Measurements from ENCODE around the gene PLA2G2C.
"Not testable (repeated sequence)": the region's sequence is repeated elsewhere in the genome, so short reads cannot be mapped to it uniquely, and the experiment has no call there.

PLA2G2C gene, protein sequence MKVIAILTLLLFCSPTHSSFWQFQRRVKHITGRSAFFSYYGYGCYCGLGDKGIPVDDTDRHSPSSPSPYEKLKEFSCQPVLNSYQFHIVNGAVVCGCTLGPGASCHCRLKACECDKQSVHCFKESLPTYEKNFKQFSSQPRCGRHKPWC

DNA sequence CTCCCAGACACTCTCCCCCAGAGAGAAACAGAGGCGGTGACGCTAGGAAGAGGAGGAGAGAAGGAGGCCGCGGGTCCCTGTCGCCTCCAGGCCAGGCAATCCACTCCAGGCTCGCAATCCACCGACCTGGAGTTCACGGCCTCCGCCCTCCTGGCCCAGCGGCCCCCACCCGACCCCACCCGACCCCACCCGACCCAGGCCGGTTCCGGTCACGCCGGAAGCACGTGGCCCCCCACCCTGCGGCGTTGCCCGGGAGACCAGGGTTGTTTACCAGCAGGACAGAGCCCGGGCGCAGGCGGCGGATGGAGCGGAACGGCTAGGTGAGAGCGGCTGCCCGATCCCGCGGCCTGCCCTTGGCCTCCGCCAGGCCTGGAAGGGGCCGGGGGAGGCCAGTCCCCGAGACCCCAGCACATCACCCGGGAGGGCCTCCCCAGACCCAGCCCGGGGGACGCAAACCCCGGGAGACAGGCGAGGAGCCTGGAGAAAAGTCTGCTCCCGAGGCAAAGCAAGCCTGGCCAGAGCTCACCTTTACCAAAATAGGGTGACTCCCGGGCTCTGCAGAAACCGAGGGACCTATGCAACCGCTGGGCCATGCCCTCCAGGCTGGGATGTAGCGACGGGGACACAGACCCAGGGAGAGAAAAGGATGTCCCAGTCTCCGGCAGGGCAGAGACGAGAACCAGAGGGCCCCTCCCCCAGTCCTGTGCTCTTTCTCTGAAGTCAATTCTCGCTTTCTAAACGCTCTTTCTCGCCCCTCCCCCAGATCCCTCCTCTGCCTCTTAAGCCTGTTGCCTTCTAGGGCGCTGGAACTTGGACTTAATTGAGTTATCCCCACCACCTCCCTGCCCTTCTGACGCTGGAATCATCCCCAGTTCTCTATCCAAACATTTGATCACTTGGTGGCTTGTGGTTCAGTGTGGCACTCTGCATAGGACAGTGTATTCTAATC is at the start of gene PLA2G2C, which contains the start of gene UBXN10:
Gene PLA2G2C, minus strand, starts transcription at position 685 of the 949 bp plus-strand sequence. CDS start 9,155 bp downstream, outside the sequence.
Gene UBXN10, plus strand, starts transcription at position 263 of the 949 bp plus-strand sequence. CDS start 4,466 bp downstream, outside the sequence.
- no peak for DNase-seq (ENCODE audit: low read depth)

DNA sequence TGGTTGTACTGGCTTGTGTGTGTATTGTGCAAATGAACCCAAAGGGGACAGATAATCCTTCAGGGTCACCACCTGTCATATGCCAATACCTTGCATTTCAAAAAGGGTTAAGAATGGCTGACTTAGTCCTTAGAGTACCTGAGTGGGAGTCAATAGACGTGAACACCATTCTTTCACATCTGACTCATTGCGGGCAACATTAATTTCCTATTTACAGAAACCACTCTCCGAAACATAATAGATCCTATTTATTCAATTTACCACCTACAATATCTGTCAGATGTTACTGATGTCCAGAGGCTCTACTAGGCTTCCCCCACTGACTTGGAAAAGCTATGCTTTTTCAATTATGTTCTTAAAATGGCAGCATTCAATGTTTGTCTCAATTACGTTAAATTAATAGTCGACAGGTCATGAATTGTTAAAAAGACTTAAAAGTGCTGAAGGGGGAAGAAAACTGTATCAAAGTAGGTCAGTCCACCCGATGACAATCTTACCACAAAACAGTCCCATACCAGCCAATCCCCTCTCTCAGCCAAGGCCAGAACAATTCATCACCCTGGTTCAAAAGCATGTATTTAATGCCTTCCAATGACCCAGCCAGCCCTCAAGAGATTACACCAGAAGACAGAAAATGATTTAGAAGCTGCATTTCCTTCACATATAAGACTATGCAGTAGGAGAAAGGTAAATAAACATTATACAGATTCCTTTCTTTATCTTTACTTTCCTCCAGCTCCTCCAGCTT is 48.6 kb upstream of the PLA2G2C start:
- DNase-seq (ENCODE audit: low read depth), result no peak

DNA sequence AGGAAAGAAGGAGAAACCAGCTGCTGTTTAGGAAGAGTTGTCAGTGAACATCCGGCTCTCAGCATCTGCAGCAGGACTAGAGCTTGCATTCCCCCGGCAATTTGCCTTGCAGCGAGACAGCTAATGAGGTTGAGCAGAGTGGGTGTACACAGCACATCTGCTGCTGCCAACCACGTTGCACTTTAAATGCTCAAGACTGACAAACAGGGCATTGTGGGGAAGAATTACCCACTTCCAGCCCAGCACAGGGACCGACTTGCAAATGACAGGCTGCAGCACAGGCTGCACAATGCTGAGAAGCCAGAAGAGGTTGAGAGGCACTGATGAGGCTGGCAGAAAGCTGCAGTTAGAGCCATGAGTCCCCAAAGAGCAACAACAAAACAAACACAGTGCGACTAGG is 47.5 kb upstream of the PLA2G2C start:
- DNase-seq (ENCODE audit: low read depth), result no peak

DNA sequence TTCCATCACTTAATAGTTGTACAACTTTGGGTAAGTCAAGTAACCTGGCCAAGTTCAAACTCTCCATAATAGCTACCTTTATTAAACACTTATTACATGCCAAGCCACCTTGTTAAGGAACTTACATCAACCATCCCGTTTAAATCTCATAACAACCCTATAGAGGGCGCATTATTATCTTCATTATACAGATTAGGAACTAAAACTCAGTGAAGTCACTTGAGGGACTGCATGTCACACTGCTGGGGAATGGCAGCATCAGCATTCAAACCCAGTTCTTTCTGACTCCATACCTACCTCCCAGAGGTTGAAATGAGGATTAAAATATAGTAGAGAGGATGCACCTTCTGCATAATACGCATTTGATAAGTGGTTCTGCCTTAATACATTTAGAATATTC is 47.1 kb upstream of the PLA2G2C start:
- peak; percentile 18 for DNase-seq (ENCODE audit: low read depth)

DNA sequence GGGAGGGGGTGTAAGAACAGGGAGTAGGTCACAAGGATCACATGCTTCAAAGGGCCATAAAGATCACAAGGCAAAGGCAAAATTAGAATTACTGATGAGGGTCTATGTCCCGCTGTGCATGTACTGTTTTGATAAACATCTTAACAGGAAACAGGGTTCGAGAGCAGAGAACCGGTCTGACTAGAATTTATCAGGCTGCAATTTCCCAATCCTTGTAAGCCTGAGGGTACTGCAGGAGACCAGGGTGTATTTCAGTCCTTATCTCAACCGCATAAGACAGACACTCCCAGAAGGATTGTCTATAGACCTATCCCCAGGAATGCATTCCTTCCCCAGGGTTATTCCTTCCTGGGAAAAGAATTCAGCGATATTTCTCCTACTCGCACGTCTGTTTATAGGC is 46.2 kb upstream of the PLA2G2C start:
- not testable (repeated sequence) for DNase-seq (ENCODE audit: low read depth)

DNA sequence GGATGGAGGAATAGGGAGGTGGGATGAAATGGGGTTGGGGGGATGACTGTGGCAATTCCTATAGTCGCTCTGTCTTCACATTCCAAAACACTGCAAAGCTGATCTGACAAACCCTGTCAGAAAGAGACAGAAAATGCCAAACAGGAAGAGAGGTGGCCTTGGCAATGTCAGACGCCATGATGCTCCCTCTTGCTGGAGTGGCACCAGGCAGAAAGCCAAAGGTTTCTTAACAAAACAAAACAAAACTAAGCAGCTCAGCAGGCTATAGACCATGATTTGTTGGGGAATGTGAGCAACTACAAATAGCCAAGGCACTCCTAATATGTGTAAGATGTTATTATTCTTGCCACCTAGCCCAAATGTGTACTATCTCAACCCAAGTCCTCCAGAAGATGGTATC is 42.9 kb upstream of the PLA2G2C start:
- DNase-seq (ENCODE audit: low read depth), result no peak

DNA sequence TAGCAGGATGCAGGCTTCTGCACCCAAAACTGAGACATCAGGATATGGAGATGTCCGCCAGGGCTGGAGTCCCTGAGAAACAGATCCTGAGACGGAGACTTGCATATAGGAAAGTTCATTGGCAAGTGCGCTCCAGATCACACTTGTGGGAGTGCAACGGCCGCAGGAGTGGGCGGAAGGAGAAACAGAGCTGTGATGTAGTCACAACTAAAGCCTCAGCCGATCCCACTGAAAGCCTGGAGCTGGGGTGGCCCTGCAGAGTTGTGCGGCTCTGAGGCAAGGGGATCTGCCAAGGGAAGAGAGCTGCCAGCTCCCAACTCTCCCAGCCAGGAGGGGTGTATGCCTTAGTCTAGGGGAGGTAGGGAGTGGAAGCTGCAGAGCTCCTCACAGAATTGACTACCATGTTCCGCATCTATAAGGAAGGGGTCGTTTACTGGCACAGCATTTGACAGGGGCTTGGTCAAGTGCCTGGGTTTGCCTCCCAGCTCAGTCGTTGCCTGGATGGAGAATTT is 42.1 kb upstream of the PLA2G2C start:
- no peak for DNase-seq (ENCODE audit: low read depth)

DNA sequence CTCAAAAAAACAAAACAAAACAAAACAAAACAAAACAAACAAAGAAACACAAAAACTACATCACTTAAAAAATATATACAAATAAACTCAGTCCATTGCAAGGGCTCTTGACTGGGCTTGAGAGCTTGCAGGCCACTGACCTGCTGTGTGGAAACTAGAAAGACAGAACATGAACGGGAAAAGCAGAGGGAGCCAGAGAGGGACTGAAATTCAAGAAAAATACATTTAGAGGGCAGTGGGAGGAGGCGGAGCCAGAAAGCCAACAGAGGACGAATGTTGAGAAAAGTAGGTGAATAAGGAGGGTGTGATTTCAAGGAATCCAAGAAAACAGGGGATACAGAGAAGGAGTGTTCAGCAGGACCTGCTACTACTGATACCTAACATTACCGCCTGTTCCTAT is 41.4 kb upstream of the PLA2G2C start:
- no peak for DNase-seq (ENCODE audit: low read depth)

DNA sequence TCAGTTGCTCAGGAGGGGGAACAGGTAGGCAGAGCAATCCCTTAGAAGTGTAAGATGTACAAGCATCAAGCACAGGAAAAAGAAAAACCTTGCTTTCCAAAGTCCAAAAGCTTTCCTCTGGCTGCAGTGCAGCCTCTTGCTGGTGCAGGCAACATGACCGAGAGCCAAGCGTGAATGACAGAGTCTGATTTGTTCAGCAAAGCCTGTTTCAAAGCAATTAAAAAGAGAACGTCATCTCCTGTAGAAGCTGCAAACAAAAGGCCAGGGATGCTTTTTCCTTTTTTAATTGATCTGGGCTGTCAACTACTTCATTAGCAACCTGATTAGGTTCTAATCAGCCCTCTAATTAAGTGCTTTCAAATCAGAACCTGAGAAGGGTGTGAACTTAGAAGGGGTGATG is 38.2 kb upstream of the PLA2G2C start:
- DNase-seq (ENCODE audit: low read depth), result no peak

DNA sequence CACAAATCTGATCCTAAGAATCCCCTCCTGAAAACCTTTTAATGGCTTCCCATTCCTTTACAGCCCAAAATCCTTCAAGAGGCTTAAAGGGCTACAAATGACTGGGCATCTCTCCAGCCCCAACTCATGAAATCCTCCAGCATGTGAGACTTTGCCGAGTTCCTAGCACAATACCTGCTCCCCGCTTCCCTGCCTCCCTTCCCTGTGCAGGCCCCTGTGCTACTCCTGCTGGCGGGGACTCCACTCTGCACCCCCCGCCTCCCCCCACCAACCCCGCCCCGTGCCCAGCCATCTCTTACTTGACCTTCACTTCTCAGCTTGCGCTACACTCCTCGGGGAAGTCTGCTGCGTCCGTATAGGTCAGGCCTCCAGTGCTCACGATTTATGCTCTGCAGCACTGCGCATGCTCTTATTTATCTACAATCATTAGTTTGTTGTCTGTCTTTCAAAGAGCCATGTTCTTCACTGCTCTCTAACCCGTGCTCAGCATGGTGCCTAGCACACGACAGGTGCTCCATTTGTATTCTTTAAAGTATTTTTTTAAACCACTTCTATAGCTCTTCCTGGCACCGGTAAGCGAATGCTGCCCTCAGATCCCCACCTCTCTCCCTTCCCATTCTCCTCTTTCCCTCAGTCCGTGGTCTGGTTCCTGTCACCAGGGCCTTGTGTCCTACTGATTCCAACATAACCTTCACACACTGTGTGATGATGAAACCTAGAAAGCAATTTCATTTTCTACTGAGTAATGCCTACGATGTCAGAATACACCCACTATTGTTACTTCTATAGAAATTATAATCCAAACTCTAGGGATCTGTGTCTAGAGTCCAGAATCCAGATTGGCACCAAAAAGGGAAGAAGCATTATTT is 37.5 kb upstream of the PLA2G2C start:
- DNase-seq (ENCODE audit: low read depth), result no peak

DNA sequence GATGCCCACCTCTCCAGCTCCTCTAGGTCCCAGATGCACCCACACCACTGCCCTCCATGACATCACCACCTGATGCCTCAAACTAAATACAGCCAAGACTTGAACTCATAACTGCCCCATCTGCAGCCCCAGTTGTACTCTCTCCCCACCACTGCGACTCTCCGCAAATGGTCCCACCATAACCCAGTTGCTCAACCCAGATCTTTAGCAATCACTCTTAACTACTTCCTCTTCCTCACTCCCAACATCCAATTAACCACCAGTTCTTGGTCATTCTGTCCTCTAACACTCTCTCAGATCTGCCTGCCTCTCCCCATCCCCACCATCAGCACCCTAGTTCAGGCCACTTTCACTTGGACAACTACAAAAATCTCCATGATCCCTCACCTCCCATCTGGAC is 36.8 kb upstream of the PLA2G2C start:
- DNase-seq (ENCODE audit: low read depth), result no peak

DNA sequence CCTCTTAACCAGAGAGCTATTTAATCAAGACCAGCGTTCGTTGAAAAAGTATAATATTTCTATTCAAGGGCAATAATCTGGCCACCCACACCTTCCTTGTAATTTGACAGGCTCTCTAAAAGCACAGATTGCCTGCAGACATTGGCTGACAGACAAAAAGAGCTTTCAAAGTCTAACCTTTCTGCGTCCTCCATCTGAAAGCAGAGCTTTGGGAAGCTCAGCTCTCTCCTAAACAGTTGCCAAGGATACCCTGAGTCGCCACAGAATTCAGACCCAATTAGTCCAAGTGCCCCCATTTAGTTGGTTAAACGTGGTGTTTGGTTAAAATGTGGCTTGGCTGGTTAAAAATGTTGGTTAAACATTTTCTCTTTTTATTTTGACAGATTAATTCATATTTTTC is 33.7 kb upstream of the PLA2G2C start:
- DNase-seq (ENCODE audit: low read depth), result no peak

DNA sequence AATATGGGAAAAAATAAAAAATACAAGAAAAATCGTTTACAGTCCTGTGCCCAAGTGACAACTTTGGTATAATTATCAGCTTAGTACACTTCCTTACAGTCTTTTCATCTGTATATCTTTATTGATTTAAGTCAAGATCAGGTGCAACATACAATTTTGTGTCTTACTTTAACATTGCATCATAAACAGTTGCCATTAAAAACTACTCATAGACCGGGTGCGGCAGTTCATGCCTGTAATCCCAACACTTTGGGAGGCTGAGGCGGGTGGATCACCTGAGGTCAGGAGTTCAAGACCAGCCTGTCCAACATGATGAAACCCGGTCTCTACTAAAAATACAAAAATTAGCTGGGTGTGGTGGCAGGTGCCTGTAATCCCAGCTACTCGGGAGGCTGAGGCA is 32.7 kb upstream of the PLA2G2C start:
- DNase-seq (ENCODE audit: low read depth), result not testable (repeated sequence)

DNA sequence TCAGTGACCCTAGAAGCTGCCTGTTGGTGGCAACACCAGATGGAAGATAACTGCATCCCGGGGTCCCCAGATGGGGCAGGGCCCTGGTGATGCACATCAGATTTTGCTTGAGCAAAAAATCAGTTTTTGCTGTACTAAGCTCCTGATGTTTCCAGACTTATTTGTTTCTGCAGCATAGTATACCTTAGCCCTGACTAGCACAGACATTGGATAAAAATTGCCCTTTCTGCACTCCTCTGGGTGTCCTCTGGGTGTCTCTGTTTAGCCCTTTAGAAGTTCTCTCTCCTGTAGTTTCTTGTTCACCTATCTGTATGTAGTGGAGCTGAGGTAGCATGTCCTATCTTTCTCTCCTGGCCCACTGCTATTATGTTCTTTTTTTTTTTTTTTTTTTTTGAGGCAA is 30.3 kb upstream of the PLA2G2C start:
- DNase-seq (ENCODE audit: low read depth), result peak; percentile 15

DNA sequence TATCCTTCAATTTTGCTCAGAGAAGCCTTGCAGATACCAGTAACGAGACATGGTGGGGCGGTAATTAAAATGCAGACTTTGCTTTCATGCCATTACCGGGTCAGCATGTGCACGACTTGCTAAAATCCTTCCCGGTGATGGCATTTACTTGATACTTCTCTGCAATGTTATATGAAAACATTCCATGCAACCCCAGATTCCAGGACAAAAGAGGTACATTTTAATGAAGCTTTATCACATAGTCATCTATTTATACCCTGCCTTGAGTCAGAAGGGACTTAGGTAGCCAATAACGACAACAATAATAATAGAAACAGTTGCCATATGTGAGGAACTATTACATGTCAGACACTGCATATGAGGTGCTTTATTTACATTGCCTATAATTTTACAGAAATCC is 29.4 kb upstream of the PLA2G2C start:
- DNase-seq (ENCODE audit: low read depth), result no peak

DNA sequence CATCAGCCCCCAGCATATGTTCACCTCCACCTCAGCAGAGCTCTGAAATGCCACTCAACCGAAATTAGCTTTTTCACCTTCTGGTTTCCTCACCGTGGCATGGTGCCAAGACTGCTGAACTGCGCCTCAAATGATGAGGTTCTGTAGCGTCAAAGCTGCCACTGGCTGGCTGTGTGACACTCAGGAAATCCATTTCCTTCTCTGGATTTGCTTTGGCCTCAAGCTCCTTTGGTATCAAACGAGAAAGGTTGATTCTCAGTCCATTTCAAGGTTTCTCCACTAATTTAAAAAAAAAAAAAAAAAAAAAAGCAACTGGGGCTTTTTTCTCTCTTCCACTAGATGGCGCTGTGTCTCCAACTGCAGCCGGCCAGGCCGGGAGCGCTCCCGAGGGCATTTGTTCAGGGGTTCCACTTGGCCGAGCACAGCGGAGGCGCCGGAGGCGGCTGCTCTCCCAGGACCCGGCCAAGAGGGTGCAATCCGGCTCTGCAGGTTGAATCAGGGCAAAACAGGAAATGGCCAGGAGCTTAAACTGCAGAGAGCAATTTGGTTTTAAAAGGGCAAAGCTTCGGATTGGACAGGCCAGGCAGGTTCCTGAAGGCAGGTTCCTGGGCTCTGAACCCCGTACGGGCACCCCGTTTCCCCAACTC is 26.5 kb upstream of the PLA2G2C start:
- DNase-seq (ENCODE audit: low read depth), result peak; percentile 58

DNA sequence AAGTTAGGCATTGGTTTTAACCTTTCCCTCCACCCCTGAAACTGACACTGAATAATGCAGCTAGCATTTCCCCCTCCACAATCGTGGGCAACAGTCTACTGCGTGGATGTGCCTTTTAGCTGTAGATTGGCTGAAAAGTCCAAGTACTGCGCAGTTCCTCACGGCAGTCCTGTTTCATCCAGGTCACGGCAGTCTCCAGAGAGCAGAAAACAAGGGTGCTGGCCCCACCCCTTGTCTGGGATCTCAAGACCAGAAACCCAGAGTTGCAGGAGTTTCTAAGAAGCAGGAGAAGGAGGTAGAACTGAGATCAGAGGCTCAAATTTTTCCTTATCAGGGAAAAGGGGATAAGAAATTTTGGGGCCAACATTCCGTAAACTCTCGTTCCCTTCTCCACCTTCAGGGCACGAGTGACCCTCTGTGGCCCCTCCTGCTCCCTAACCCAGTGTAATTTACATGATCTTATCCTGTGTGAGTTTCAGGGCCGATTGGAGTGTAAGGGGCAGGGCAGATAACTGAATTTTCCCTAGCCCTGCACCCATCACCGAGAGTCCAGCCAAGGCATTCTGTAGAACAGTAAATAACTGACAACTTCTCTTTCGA is 25.9 kb upstream of the PLA2G2C start:
- DNase-seq (ENCODE audit: low read depth), result no peak

DNA sequence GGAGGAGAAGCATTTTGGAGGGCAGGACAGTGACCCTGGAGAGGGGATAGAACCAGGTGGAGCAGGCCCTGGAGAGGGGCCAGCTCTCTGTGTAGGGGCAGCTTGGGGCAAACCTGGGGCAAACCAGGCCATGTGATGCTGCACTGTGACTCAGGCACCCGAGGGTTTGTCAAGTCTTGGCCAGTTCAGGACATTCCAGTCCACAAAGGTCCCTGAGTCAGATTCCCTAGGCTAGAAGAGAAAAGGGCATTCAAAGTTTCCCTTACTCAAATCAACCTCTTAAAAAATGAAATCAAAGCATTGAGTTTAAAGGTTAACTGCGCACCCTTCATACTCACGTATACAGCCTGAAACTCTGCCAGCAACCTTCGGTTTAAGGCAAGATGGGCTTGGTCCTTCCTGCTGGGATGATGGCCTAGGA is 25.2 kb upstream of the PLA2G2C start:
- DNase-seq (ENCODE audit: low read depth), result no peak

DNA sequence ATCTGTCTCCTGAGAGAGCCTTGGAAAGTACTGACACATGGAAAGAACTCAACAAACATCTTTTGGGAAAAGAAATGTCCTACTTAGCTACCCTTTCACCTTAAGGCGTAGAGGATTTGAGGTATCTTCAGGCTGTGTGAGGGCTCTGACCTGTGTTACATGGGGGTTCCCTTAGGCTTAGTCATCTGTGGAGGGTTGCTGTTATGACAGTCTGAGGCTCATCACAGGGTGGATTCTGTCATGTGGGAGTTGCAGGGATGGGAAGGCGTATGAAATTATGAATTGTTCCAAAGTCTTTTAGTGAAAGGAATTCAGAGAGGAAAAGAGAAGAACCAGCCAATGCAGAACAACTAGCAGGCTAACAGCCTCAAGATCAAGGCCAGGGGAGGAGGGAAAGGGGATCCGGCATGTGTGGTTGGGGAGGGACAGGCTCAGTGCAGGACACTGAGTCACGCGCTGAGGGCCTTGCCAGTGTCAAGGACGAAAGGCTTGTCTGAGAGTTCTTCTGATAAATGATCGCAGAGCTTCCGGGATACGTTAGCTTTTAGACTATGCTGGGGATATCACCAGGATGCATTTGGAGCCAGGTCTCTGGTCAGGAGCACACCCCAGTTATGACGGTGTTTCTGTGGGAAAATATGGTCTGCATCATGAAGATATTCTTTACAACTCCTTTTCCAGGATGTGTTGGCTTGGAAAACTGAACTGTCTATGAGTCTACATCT is 24.6 kb upstream of the PLA2G2C start:
- no peak for DNase-seq (ENCODE audit: low read depth)

DNA sequence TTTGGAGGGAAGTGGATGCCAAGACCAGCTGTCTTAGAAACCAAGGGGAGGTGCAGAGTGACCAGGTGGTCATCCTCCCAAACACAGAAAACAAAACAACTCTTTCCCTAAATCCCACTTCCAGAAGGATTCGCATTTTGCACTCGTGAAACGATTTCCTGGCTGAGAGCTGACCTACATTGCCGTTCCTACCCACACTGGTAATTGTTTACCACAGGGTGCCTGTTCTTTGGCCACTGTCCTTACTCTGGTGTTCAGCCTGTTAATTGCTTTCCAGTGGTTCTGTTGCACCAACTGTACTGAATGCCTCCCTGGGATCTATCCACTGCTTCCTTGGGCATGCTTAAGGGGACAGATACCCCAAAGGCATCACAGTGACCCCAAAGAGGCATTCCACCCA is 23.2 kb upstream of the PLA2G2C start:
- no peak for DNase-seq (ENCODE audit: low read depth)
